Measurements from ENCODE around the gene VMP1.
"Not testable (repeated sequence)": the region's sequence is repeated elsewhere in the genome, so short reads cannot be mapped to it uniquely, and the experiment has no call there.

The VMP1 gene

GRCh38 chr17:59853919-59854729 lies 146.7 kb downstream of the VMP1 start:
- not testable (repeated sequence) for DNase-seq

- DNase-seq: no peak
Measured at GRCh38 chr17:59856859-59857794, 149.7 kb downstream of the VMP1 start.

GRCh38 chr17:59858167-59858816 lies 150.8 kb downstream of the VMP1 start:
- no peak for DNase-seq

GRCh38 chr17:59858932-59859331 lies 151.5 kb downstream of the VMP1 start:
- no peak for DNase-seq

- no peak for DNase-seq
Measured at GRCh38 chr17:59859444-59860025, 152.1 kb downstream of the VMP1 start.

- DNase-seq: no peak
Measured at GRCh38 chr17:59863616-59864015, 156.2 kb downstream of the VMP1 start.

GRCh38 chr17:59869941-59870218 lies 162.4 kb downstream of the VMP1 start:
- DNase-seq: no peak

- DNase-seq: no peak
Measured at GRCh38 chr17:59870482-59870881, 163.0 kb downstream of the VMP1 start.

- DNase-seq: no peak
Measured at GRCh38 chr17:59872351-59872750, 164.9 kb downstream of the VMP1 start.

- DNase-seq: not testable (repeated sequence)
Measured at GRCh38 chr17:59873414-59873813, 166.0 kb downstream of the VMP1 start.

GRCh38 chr17:59874376-59874775 lies 166.9 kb downstream of the VMP1 start:
- DNase-seq: no peak

GRCh38 chr17:59876107-59876506 lies 168.7 kb downstream of the VMP1 start:
- no peak for DNase-seq

- DNase-seq: no peak
Measured at GRCh38 chr17:59877965-59878364, 170.5 kb downstream of the VMP1 start.

- no peak for DNase-seq
Measured at GRCh38 chr17:59878624-59879023, 171.2 kb downstream of the VMP1 start.

GRCh38 chr17:59884861-59885260 lies 177.4 kb downstream of the VMP1 start:
- DNase-seq: no peak

- no peak for DNase-seq
Measured at GRCh38 chr17:59888145-59888750, 180.8 kb downstream of the VMP1 start.

- no peak for DNase-seq
Measured at GRCh38 chr17:59890720-59891119, 183.3 kb downstream of the VMP1 start.
